ENCODE data around the gene STX18.
"Not testable (repeated sequence)": the region's sequence is repeated elsewhere in the genome, so short reads cannot be mapped to it uniquely, and the experiment has no call there.

DNA sequence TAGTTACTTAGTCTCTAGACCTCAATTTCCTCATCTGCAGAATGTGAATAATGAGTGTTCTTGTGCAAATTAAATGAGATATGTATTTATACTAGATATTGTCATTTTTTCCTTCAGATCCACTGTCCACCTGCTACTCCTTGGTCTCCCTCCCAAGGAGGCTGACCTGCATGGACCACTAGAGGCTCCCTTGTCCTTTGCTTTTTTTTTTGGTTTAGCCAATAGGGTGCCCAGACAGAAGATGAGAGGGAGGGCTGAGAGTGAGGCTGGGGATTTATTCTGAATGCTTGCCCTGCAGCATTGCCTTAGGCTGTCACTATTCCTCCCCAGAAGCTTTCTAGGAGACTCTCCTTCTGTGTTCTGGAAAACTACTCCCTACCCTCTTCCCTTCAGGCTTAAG lies 24.5 kb upstream of the STX18 start:
- TF ChIP-seq, protein P1, sequence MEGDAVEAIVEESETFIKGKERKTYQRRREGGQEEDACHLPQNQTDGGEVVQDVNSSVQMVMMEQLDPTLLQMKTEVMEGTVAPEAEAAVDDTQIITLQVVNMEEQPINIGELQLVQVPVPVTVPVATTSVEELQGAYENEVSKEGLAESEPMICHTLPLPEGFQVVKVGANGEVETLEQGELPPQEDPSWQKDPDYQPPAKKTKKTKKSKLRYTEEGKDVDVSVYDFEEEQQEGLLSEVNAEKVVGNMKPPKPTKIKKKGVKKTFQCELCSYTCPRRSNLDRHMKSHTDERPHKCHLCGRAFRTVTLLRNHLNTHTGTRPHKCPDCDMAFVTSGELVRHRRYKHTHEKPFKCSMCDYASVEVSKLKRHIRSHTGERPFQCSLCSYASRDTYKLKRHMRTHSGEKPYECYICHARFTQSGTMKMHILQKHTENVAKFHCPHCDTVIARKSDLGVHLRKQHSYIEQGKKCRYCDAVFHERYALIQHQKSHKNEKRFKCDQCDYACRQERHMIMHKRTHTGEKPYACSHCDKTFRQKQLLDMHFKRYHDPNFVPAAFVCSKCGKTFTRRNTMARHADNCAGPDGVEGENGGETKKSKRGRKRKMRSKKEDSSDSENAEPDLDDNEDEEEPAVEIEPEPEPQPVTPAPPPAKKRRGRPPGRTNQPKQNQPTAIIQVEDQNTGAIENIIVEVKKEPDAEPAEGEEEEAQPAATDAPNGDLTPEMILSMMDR (CRISPR knock-in tag; IDR thresholded peaks at IDR 0.05): peak; percentile 33
- TF ChIP-seq, protein P2, sequence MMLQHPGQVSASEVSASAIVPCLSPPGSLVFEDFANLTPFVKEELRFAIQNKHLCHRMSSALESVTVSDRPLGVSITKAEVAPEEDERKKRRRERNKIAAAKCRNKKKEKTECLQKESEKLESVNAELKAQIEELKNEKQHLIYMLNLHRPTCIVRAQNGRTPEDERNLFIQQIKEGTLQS (CRISPR knock-in tag; IDR thresholded peaks at IDR 0.05): not testable (repeated sequence)
- not testable (repeated sequence) for TF ChIP-seq YY1 (IDR thresholded peaks at IDR 0.05; ENCODE audit: insufficient read depth, insufficient replicate concordance, low read depth, low read length); TBP (CRISPR knock-in tag; IDR thresholded peaks at IDR 0.05); HOXD1 (CRISPR knock-in tag; IDR thresholded peaks at IDR 0.05); SMARCC2 (IDR thresholded peaks at IDR 0.05); EED (CRISPR knock-in tag; IDR thresholded peaks at IDR 0.05)
- TF ChIP-seq, protein P3, sequence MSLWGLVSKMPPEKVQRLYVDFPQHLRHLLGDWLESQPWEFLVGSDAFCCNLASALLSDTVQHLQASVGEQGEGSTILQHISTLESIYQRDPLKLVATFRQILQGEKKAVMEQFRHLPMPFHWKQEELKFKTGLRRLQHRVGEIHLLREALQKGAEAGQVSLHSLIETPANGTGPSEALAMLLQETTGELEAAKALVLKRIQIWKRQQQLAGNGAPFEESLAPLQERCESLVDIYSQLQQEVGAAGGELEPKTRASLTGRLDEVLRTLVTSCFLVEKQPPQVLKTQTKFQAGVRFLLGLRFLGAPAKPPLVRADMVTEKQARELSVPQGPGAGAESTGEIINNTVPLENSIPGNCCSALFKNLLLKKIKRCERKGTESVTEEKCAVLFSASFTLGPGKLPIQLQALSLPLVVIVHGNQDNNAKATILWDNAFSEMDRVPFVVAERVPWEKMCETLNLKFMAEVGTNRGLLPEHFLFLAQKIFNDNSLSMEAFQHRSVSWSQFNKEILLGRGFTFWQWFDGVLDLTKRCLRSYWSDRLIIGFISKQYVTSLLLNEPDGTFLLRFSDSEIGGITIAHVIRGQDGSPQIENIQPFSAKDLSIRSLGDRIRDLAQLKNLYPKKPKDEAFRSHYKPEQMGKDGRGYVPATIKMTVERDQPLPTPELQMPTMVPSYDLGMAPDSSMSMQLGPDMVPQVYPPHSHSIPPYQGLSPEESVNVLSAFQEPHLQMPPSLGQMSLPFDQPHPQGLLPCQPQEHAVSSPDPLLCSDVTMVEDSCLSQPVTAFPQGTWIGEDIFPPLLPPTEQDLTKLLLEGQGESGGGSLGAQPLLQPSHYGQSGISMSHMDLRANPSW (CRISPR knock-in tag; IDR thresholded peaks at IDR 0.05; ENCODE audit: borderline replicate concordance): not testable (repeated sequence)
- TF ChIP-seq, protein P4, sequence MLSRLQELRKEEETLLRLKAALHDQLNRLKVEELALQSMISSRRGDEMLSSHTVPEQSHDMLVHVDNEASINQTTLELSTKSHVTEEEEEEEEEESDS (CRISPR knock-in tag; IDR thresholded peaks at IDR 0.05; ENCODE audit: borderline replicate concordance): not testable (repeated sequence)
- TF ChIP-seq, protein P5, sequence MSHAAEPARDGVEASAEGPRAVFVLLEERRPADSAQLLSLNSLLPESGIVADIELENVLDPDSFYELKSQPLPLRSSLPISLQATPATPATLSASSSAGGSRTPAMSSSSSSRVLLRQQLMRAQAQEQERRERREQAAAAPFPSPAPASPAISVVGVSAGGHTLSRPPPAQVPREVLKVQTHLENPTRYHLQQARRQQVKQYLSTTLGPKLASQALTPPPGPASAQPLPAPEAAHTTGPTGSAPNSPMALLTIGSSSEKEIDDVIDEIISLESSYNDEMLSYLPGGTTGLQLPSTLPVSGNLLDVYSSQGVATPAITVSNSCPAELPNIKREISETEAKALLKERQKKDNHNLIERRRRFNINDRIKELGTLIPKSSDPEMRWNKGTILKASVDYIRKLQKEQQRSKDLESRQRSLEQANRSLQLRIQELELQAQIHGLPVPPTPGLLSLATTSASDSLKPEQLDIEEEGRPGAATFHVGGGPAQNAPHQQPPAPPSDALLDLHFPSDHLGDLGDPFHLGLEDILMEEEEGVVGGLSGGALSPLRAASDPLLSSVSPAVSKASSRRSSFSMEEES (CRISPR knock-in tag; IDR thresholded peaks at IDR 0.05): not testable (repeated sequence)

All from HepG2 (cell line).